OCI-LY7 (cell line): ENCODE data around the gene OXSR1.

Experiments used
- CTCF ChIP-seq: fragments of 200-600 bp; sonication (generic); conservative IDR thresholded peaks from 2 replicates; pipeline ENCODE4 v1.5.1; 2014; ENCODE audit warnings: mild to moderate bottlenecking, antibody characterized with exemption, low read length, moderate library complexity, mixed read lengths
- EZH2phosphoT487 ChIP-seq: fragments of 200-600 bp; sonication (generic); IDR thresholded peaks from 2 replicates; pipeline ENCODE4 v1.6.1; 2018; ENCODE audit warnings: low read depth, borderline replicate concordance, mild to moderate bottlenecking, mixed run types, antibody characterized with exemption, low read length, moderate library complexity, mixed read lengths

- no peak for TF ChIP-seq CTCF
- no peak for TF ChIP-seq EZH2phosphoT487
These were observed 25.1 kb downstream of the OXSR1 start for GRCh38 chr3:38190481-38190881.
